ENCODE results near the gene SP140.

The SP140 gene

DNA sequence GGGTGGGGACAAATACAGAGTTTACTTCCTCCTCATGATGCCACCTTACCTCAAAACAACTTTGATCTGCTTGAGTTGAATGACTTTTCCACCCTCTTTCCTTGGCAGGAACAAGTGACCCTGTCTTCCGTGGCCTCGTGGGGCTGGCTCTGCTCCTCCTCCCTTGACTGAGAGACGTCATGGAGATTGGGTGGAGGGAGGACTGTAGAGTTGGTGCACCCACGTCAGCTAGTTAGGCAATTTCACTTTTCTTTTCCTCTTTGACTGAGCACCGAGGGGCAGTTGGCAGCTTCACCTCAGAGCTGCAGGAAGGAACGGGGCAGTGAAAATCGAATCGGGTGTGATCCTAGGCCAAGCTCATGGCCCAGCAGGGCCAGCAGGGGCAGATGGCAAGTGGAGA lies at the start of gene SP140:
Gene SP140, plus strand, starts transcription at position 251 of the 400 bp plus-strand sequence. Its CDS starts 109 bp downstream, at position 360.
- TF ChIP-seq CTCF (IDR thresholded peaks at IDR 0.05; ENCODE audit: insufficient read depth, missing control alignments): no peak
- no peak for FAIRE-seq
- DNase-seq (ENCODE audit: insufficient read length, low spot score): no peak

DNA sequence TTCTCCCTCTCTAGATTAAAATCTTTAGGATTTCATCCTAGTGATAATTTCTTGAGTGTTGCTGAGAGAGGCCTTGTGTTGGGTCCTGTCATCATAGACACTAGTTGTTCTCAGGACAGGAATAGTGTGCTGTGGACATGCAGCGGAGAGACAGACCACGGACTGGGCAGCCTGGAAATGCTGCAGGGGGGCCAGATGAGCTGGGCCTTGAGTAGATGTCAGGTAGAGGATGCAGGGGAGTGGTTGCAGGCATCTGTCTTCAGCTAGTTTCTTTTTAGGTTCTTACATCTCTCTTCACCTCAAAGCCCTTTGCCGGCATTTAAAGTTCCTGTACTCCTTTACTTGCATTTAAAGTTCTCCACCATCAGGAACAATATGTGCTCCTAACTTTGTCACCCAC lies 48.5 kb upstream of the SP140 start:
- TF ChIP-seq CTCF (IDR thresholded peaks at IDR 0.05; ENCODE audit: insufficient read depth, missing control alignments): no peak
- no peak for FAIRE-seq

DNA sequence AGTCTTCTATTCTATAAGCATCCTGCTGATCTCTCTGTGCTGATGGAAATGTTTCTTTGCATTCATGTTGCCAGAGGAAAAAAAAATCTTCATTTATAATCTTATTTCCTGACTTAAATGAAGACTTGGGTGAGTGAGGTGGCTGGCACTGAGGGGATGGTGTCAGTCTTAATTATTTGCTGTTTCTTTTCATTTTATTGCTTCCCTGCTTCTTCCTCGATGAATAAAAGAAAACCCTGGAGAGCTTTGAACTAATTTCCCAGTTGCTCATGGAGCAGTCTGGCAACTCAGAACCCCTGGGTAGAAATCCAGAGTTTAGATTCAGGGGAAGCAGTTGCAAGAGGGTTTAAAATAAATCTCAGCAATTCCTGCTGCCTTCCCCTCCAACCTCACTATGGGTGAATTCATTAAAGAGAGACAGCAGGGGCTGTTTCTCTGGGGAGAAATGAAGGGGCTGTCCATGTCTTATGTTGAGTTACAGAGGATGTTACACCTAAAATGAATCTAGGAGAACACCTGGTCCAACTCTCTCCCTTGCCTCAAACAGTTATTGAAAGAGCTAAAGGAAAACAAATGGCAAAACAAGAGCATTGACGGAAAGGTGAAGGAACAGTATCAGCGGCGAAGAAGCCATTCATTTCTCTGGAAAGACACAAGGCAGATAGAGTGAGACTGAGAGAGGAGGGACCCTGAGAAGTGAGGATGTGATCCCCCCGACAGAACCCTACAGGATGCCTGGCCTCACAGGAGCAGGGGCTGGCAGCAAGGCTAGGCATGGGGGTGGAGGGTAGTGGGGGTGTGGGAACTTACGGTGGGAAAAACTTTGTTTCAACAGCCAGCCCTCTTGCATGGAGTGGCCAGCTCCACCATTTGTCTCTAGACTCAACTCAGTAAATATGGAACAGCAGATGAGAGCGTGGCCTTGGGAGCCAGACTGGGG lies 46.7 kb upstream of the SP140 start:
- TF ChIP-seq CTCF (IDR thresholded peaks at IDR 0.05; ENCODE audit: insufficient read depth, missing control alignments): no peak
- DNase-seq (ENCODE audit: insufficient read length, low spot score) (no peak), FAIRE-seq (no peak)

More for the DNA sequence above, 48.5 kb upstream of the SP140 start:
- DNase-seq (ENCODE audit: insufficient read length, low spot score): no peak

GRCh38 chr2:230179907-230180306 lies 45.6 kb upstream of the SP140 start:
- DNase-seq (ENCODE audit: insufficient read length, low spot score) (no peak), FAIRE-seq (no peak)
- TF ChIP-seq CTCF (IDR thresholded peaks at IDR 0.05; ENCODE audit: insufficient read depth, missing control alignments): no peak

- no peak for DNase-seq (ENCODE audit: insufficient read length, low spot score)
- TF ChIP-seq CTCF (IDR thresholded peaks at IDR 0.05; ENCODE audit: insufficient read depth, missing control alignments): no peak
- no peak for FAIRE-seq
Observed at GRCh38 chr2:230181195-230181594, 44.3 kb upstream of the SP140 start.

- FAIRE-seq (no peak), DNase-seq (ENCODE audit: insufficient read length, low spot score) (no peak)
- no peak for TF ChIP-seq CTCF (IDR thresholded peaks at IDR 0.05; ENCODE audit: insufficient read depth, missing control alignments)
Observed at GRCh38 chr2:230184727-230185578, 40.6 kb upstream of the SP140 start.

Measured in D721Med (cell line).